Fibroblast of lung (primary cell): Measurements from ENCODE around the gene DTL. TPM values are rescaled to one million over a fixed set of nuclear protein-coding genes. Genes with fewer than 3 reads are reported as not detected.

ENCODE experiments used
- DNase-seq, 2 donors: peaks; one replicate each; pipeline versions ENCODE4 v3.0.0 to v3.0.0-alpha.2; 2010; ENCODE audit warnings: low read depth in 2 of 2
- H2AFZ ChIP-seq: 2 replicates; pipeline ENCODE4 v1.5.1; 2012; ENCODE audit warnings: low read length, control low read depth, inconsistent platforms
- H3K27ac ChIP-seq: 2 replicates; pipeline ENCODE4 v1.5.1; 2011; ENCODE audit warnings: low read length, control low read depth; ENCODE audit not compliant: insufficient read depth
- H3K27me3 ChIP-seq: 2 replicates; pipeline ENCODE4 v1.5.1; 2011; ENCODE audit warnings: mild to moderate bottlenecking, low read length; ENCODE audit not compliant: control insufficient read depth, insufficient read depth
- H3K36me3 ChIP-seq: 2 replicates; pipeline ENCODE4 v1.5.1; 2011; ENCODE audit warnings: low read length; ENCODE audit not compliant: control insufficient read depth, insufficient read depth
- H3K4me1 ChIP-seq: 2 replicates; pipeline ENCODE4 v1.5.1; 2011; ENCODE audit warnings: low read length; ENCODE audit not compliant: control insufficient read depth, insufficient read depth; ENCODE audit errors: extremely low read depth
- H3K4me2 ChIP-seq: 2 replicates; pipeline ENCODE4 v1.5.1; 2011; ENCODE audit warnings: low read length, control low read depth; ENCODE audit not compliant: insufficient read depth; ENCODE audit errors: extremely low read depth
- H3K4me3 ChIP-seq, 4 experiments: fragments of 200-600 bp in 1 of 4; sonication (generic) in 1 of 4; replicated peaks in 1 of 4; 2 replicates each; pipeline ENCODE4 v1.5.1; 2011 to 2016; ENCODE audit warnings: low read length in 4 of 4, low read depth in 3 of 4, mild to moderate bottlenecking in 3 of 4, control low read depth in 2 of 4, inconsistent platforms in 1 of 4, mixed read lengths in 1 of 4; ENCODE audit not compliant: insufficient read depth in 1 of 4; ENCODE audit errors: control extremely low read depth in 1 of 4
- H3K79me2 ChIP-seq: 2 replicates; pipeline ENCODE4 v1.5.1; 2012; ENCODE audit warnings: mild to moderate bottlenecking, low read length, inconsistent platforms; ENCODE audit not compliant: control insufficient read depth, insufficient read depth
- H3K9ac ChIP-seq: 2 replicates; pipeline ENCODE4 v1.5.1; 2011; ENCODE audit warnings: mild to moderate bottlenecking, low read length, control low read depth; ENCODE audit not compliant: insufficient read depth
- H3K9me3 ChIP-seq: 2 replicates; pipeline ENCODE4 v1.5.1; 2012; ENCODE audit warnings: low read depth, low read length; ENCODE audit not compliant: control insufficient read depth, insufficient read depth
- H4K20me1 ChIP-seq: 2 replicates; pipeline ENCODE4 v1.5.1; 2011; ENCODE audit warnings: low read length; ENCODE audit not compliant: control insufficient read depth, insufficient read depth; ENCODE audit errors: extremely low read depth
- EZH2 ChIP-seq: IDR thresholded peaks from 2 replicates; pipeline ENCODE4 v1.5.1; 2012; ENCODE audit warnings: low read length, control low read depth, mild to moderate bottlenecking; ENCODE audit errors: missing control alignments
- polyA plus RNA-seq, 2 donors: library from polyadenylated mRNA; depleted of rRNA in 1 of 2; stranded (reverse) in 1 of 2; unstranded in 1 of 2; fragments of >200 nt; gene quantifications; 2 replicates each; pipeline ENCODE4 v1.2.1, GENCODE V29; 2011 to 2012; ENCODE audit warnings: missing spikeins in 1 of 2
- total RNA-seq: library from RNA; depleted of rRNA; stranded (reverse); fragments of >200 nt; gene quantifications from 2 replicates; pipeline ENCODE4 v1.2.1, GENCODE V29; 2014
- TF ChIP-seq, protein P1 (sequence below), 2 donors: IDR thresholded peaks in 1 of 2; conservative IDR thresholded peaks in 1 of 2; 1 replicate in 1 of 2; 2 replicates in 1 of 2; pipeline ENCODE4 v1.5.1; 2011 to 2012; ENCODE audit warnings: low read length in 2 of 2, control low read depth in 1 of 2, inconsistent platforms in 1 of 2, low read depth in 1 of 2, mild to moderate bottlenecking in 1 of 2

The DTL gene
- total and polyA plus RNA-seq, 2 donors (not counting 1 experiment from before 2014, with no cell fraction given) = 2.8 to 8.7 TPM

DNA sequence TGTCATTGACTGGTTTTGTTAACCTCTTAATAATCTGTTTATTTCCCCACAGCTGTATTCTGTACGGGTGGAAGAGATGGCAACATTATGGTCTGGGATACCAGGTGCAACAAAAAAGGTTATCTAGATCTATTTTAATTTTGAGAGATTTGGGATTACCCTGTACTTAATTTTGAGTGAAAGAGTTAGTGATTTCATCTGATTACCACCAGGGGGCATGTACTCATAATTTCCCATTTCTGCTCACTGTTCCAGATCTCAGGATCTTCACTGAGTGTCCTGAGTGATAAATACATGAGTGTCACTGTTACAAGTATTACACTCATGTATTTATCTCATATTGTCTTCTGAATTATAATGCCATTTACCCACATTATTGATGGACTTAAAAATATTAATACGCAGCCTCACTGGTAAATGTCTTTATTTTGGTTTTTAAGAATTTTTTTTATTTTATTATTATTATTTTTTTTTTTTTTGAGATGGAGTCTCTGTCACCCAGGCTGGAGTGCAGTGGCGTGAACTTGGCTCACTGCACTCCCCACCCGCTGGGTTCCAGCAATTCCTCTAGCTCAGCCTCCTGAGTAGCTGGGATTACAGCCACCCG lies 27.4 kb downstream of the DTL start:
- Histone ChIP-seq H3K36me3 (peaks cover 2% of the 10 kb centered on the region), H3K9ac (no peak overlapping the region), H3K27me3 (no peaks in the 10 kb centered on the region), H3K4me3 (no peak overlapping the region), H3K27ac (no peak overlapping the region), H3K79me2 (no peaks in the 10 kb centered on the region), H4K20me1 (no peaks in the 10 kb centered on the region), H2AFZ (no peak overlapping the region), H3K4me2 (no peak overlapping the region), H3K9me3 (no peaks in the 10 kb centered on the region), H3K4me1 (no peaks in the 10 kb centered on the region)
- peak; percentile 43 to 66 for DNase-seq
- TF ChIP-seq, protein P1, sequence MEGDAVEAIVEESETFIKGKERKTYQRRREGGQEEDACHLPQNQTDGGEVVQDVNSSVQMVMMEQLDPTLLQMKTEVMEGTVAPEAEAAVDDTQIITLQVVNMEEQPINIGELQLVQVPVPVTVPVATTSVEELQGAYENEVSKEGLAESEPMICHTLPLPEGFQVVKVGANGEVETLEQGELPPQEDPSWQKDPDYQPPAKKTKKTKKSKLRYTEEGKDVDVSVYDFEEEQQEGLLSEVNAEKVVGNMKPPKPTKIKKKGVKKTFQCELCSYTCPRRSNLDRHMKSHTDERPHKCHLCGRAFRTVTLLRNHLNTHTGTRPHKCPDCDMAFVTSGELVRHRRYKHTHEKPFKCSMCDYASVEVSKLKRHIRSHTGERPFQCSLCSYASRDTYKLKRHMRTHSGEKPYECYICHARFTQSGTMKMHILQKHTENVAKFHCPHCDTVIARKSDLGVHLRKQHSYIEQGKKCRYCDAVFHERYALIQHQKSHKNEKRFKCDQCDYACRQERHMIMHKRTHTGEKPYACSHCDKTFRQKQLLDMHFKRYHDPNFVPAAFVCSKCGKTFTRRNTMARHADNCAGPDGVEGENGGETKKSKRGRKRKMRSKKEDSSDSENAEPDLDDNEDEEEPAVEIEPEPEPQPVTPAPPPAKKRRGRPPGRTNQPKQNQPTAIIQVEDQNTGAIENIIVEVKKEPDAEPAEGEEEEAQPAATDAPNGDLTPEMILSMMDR (conservative IDR thresholded peaks at IDR 0.05 in 1 of 2, IDR thresholded peaks at IDR 0.05 in 1 of 2; ENCODE audit: low read depth in 1 of 2, low read length in 2 of 2) = peak; percentile 53 to 61
- no peak for TF ChIP-seq EZH2

DNA sequence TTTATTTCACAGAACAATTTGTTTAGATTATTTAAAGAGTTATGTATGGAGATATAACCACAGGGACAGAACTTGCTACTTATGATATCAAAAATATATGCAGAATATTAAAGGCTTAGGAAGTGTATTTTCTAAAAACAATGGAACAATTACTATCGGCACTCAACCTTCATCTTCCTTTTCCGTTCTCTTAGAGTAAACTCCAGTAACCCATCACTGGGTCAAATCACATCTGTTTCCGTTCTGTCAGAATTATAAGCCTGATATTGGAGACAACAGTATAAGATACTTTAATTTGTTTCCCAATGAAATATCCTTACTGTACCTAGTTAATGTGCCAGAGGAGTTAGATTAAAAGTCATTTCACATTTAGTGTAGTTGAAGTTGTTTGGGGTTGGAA lies 32.2 kb downstream of the DTL start:
- Histone ChIP-seq H3K27ac (no peak overlapping the region), H3K9me3 (no peaks in the 10 kb centered on the region), H3K79me2 (no peaks in the 10 kb centered on the region), H3K4me3 (no peak overlapping the region), H3K4me1 (no peaks in the 10 kb centered on the region), H3K27me3 (no peaks in the 10 kb centered on the region), H4K20me1 (no peaks in the 10 kb centered on the region), H3K9ac (no peak overlapping the region), H2AFZ (no peak overlapping the region), H3K4me2 (no peak overlapping the region), H3K36me3 (peaks cover 2% of the 10 kb centered on the region)
- TF ChIP-seq, protein P1 (conservative IDR thresholded peaks at IDR 0.05 in 1 of 2, IDR thresholded peaks at IDR 0.05 in 1 of 2; ENCODE audit: low read depth in 1 of 2, low read length in 2 of 2) = no peak
- TF ChIP-seq EZH2 = no peak
- no peak for DNase-seq

DNA sequence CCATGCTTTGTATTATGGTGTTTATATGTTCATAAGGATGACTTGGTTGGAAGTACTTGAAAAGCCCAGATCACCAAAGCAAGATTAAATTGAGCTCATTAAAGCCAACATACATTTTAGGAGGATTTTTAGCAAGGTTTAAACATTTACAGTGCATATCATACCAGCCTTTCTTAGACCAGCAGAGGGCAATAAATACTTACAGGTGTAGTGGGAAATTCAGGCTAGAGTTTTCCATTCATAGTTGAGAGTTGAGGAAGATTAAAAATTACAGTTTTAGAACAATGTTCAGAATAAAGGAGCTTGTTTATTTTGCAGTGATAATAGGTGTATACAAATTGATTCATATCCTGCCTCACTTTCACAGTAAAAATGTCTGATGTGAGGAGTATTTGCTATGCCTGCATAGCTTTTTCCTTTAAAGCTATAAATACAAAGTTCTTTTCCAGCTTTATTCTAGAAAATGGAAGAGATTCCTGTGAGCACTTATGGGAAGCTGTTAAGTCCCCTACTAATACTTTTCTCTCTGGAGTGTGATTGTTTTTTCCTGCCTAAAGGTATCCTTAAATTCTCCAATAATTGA lies 35.3 kb downstream of the DTL start:
- TF ChIP-seq, protein P1 (conservative IDR thresholded peaks at IDR 0.05 in 1 of 2, IDR thresholded peaks at IDR 0.05 in 1 of 2; ENCODE audit: low read depth in 1 of 2, low read length in 2 of 2) = peak; percentile 60 to 75
- no peak for TF ChIP-seq EZH2
- H3K36me3 ChIP-seq = peaks cover 2% of the 10 kb centered on the region
- no peak overlapping the region for H3K4me2 ChIP-seq
- no peaks in the 10 kb centered on the region for H3K4me1 ChIP-seq
- H3K79me2 ChIP-seq = no peaks in the 10 kb centered on the region
- no peak overlapping the region for H3K27ac ChIP-seq
- no peaks in the 10 kb centered on the region for H4K20me1 ChIP-seq
- no peak overlapping the region for H3K9ac ChIP-seq
- H3K27me3 ChIP-seq = no peaks in the 10 kb centered on the region
- H2AFZ ChIP-seq = no peak overlapping the region
- H3K9me3 ChIP-seq = no peaks in the 10 kb centered on the region
- no peak overlapping the region for H3K4me3 ChIP-seq
- DNase-seq = peak; percentile 49 to 78
